Colonic mucosa (tissue), 4 donors: ENCODE measurements around the gene ABRACL. TPM values are rescaled to one million over a fixed set of nuclear protein-coding genes. Genes with fewer than 3 reads are reported as not detected.

Source experiments
- DNase-seq: peaks from one replicate; pipeline ENCODE4 v3.0.0-alpha.2; 2020
- H3K27ac ChIP-seq: fragments of 200-600 bp; one replicate; pipeline ENCODE4 v1.8.0; 2021
- H3K27me3 ChIP-seq: fragments of 200-600 bp; one replicate; pipeline ENCODE4 v1.8.0; 2021
- H3K36me3 ChIP-seq: fragments of 200-600 bp; one replicate; pipeline ENCODE4 v1.8.0; 2021
- H3K4me1 ChIP-seq: fragments of 200-600 bp; one replicate; pipeline ENCODE4 v1.8.0; 2021; ENCODE audit warnings: mild to moderate bottlenecking
- H3K4me3 ChIP-seq: fragments of 200-600 bp; one replicate; pipeline ENCODE4 v1.8.0; 2021
- H3K9ac ChIP-seq, 2 donors: one replicate each; pipeline ENCODE4 v1.7.0; 2013; ENCODE audit warnings: control low read depth in 2 of 2, low read depth in 2 of 2, low read length in 2 of 2
- H3K9me3 ChIP-seq: fragments of 200-600 bp; one replicate; pipeline ENCODE4 v1.8.0; 2021
- intact Hi-C: fragments of 100-400 bp; cut with DNase I; formaldehyde crosslinking; loops from one replicate; pipeline ENCODE4 v1.14.1; 2022
- total RNA-seq, 2 donors: library from RNA; stranded (reverse); fragmentation: NEBNext Ultra II Directional in 1 of 2; extraction: Animal tissue kit (Norgen Biotek cat#: 25700) in 1 of 2; gene quantifications; one replicate each; pipeline ENCODE4 v1.2.1, GENCODE V29; 2021
- TF ChIP-seq, protein P1 (sequence below): fragments of 200-600 bp; IDR thresholded peaks from one replicate; pipeline ENCODE4 v1.8.0; 2022; ENCODE audit warnings: antibody characterized with exemption, mild to moderate bottlenecking
- donor health status: healthy.
- donor health status: DM: no; HTN: no; CAD: no.
- donor health status: DM: no; HTN: no; CAD: no.

Gene ABRACL
- total RNA-seq, 2 donors from 2014 or later = 64.7 to 90.6 TPM

GRCh38 chr6:139062932-139063646 is 34.5 kb downstream of the ABRACL start:
- H3K27me3 ChIP-seq = no peaks in the 10 kb centered on the region
- no peaks in the 10 kb centered on the region for H3K36me3 ChIP-seq
- H3K9me3 ChIP-seq = no peaks in the 10 kb centered on the region
- TF ChIP-seq, protein P1, sequence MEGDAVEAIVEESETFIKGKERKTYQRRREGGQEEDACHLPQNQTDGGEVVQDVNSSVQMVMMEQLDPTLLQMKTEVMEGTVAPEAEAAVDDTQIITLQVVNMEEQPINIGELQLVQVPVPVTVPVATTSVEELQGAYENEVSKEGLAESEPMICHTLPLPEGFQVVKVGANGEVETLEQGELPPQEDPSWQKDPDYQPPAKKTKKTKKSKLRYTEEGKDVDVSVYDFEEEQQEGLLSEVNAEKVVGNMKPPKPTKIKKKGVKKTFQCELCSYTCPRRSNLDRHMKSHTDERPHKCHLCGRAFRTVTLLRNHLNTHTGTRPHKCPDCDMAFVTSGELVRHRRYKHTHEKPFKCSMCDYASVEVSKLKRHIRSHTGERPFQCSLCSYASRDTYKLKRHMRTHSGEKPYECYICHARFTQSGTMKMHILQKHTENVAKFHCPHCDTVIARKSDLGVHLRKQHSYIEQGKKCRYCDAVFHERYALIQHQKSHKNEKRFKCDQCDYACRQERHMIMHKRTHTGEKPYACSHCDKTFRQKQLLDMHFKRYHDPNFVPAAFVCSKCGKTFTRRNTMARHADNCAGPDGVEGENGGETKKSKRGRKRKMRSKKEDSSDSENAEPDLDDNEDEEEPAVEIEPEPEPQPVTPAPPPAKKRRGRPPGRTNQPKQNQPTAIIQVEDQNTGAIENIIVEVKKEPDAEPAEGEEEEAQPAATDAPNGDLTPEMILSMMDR = no peak
- H3K9ac ChIP-seq = no peak overlapping the region
- intact Hi-C loops = no loop called here
- no peak overlapping the region for H3K27ac ChIP-seq
- H3K4me1 ChIP-seq = no peaks in the 10 kb centered on the region
- no peak for DNase-seq
- no peak overlapping the region for H3K4me3 ChIP-seq

DNA sequence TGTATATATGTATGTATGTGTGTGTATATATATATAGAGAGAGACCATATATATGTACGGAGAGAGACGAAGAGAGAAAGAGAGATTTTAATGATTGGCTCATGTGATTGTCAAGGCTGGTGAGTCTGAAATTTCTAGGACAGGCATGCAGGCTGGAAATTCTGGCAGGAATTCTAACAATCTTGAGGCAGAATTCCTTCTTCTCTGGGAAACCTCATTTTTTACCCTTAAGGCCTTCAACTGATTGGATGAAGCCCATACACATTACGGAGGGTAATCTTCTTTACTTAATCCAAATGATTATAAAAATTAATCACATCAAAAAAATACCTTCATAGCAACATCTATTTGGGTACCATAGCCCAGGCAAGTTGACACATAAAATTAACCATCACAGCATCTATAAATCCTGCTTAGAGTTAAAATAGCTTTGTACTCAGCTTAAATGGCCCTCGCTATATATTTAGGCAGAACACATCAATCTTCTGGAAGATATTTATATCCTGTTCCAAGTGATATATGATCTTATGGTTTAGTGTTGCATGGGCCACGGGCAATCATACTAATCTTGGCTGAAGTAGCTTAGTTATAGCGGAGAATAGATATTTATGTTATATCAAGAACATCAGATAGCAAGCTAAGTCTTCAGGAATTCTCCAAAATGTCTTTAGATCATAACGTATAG is 36.6 kb downstream of the ABRACL start:
- H3K36me3 ChIP-seq = no peaks in the 10 kb centered on the region
- no peak overlapping the region for H3K4me3 ChIP-seq
- intact Hi-C loops = no loop called here
- no peak for DNase-seq
- no peaks in the 10 kb centered on the region for H3K9me3 ChIP-seq
- no peaks in the 10 kb centered on the region for H3K27me3 ChIP-seq
- no peaks in the 10 kb centered on the region for H3K4me1 ChIP-seq
- H3K27ac ChIP-seq = no peak overlapping the region
- no peak overlapping the region for H3K9ac ChIP-seq
- TF ChIP-seq, protein P1 = no peak

- Histone ChIP-seq H3K4me1 (no peaks in the 10 kb centered on the region), H3K27me3 (no peaks in the 10 kb centered on the region), H3K36me3 (no peaks in the 10 kb centered on the region), H3K9ac (no peak overlapping the region), H3K27ac (no peak overlapping the region), H3K9me3 (no peaks in the 10 kb centered on the region), H3K4me3 (no peak overlapping the region)
- intact Hi-C loops = no loop called here
- TF ChIP-seq, protein P1 = no peak
- DNase-seq = no peak
Observed at GRCh38 chr6:139066080-139066479, 37.5 kb downstream of the ABRACL start.

- H3K9ac ChIP-seq = no peak overlapping the region
- no peaks in the 10 kb centered on the region for H3K9me3 ChIP-seq
- no peaks in the 10 kb centered on the region for H3K4me1 ChIP-seq
- H3K27me3 ChIP-seq = no peaks in the 10 kb centered on the region
- no peak overlapping the region for H3K27ac ChIP-seq
- DNase-seq = no peak
- H3K4me3 ChIP-seq = no peak overlapping the region
- intact Hi-C loops = no loop called here
- H3K36me3 ChIP-seq = no peaks in the 10 kb centered on the region
- TF ChIP-seq, protein P1 = no peak
Observed at GRCh38 chr6:139068846-139069245, 40.3 kb downstream of the ABRACL start.

- Histone ChIP-seq H3K4me3 (no peak overlapping the region), H3K27ac (no peak overlapping the region), H3K4me1 (no peaks in the 10 kb centered on the region), H3K9me3 (no peaks in the 10 kb centered on the region), H3K27me3 (no peaks in the 10 kb centered on the region), H3K36me3 (no peaks in the 10 kb centered on the region), H3K9ac (no peak overlapping the region)
- intact Hi-C loops = no loop called here
- TF ChIP-seq, protein P1 = no peak
- no peak for DNase-seq
Observed at GRCh38 chr6:139073118-139073517, 44.6 kb downstream of the ABRACL start.
